GM12878 (cell line): Measurements from ENCODE around the gene CNGA4. TPM values are rescaled to one million over a fixed set of nuclear protein-coding genes. Genes with fewer than 3 reads are reported as not detected.
A peak's percentile ranks its signal among the peaks of the same experiment; 100 is the strongest.

Source experiments
- CHD2 ChIP-seq: IDR thresholded peaks from 2 replicates; pipeline ENCODE4 v1.6.1; 2011; ENCODE audit warnings: low read depth, low read length, improper control_type of control experiment, borderline replicate concordance
- HCFC1 ChIP-seq: fragments of 150-350 bp; IDR thresholded peaks from 2 replicates; pipeline ENCODE4 v1.6.1; 2014; ENCODE audit warnings: low read length
- JUNB ChIP-seq: IDR thresholded peaks from 2 replicates; pipeline ENCODE4 v1.6.1; 2016; ENCODE audit warnings: antibody characterized with exemption, mild to moderate bottlenecking
- NFYB ChIP-seq: IDR thresholded peaks from 2 replicates; pipeline ENCODE4 v1.6.1; 2011; ENCODE audit warnings: low read depth, mild to moderate bottlenecking, low read length, improper control_type of control experiment, moderate library complexity; ENCODE audit not compliant: insufficient read depth
- PAX8 ChIP-seq: fragments of 450-650 bp; IDR thresholded peaks from 2 replicates; pipeline ENCODE4 v1.6.1; 2017; ENCODE audit warnings: mild to moderate bottlenecking, moderate library complexity
- RFX5 ChIP-seq: IDR thresholded peaks from 2 replicates; pipeline ENCODE4 v1.6.1; 2011; ENCODE audit warnings: low read depth, low read length, improper control_type of control experiment
- RUNX3 ChIP-seq: IDR thresholded peaks from 2 replicates; pipeline ENCODE4 v1.6.1; 2012; ENCODE audit warnings: low read length, inconsistent platforms
- SMARCA5 ChIP-seq: fragments of 450-650 bp; IDR thresholded peaks from 2 replicates; pipeline ENCODE4 v1.6.1; 2017; ENCODE audit warnings: mild to moderate bottlenecking
- SP1 ChIP-seq: IDR thresholded peaks from one replicate; pipeline ENCODE4 v1.6.1; 2011; ENCODE audit warnings: low read depth, low read length
- TAF1 ChIP-seq: IDR thresholded peaks from 2 replicates; pipeline ENCODE4 v1.6.1; 2011; ENCODE audit warnings: mild to moderate bottlenecking, low read depth, low read length, borderline replicate concordance
- YY1 ChIP-seq: IDR thresholded peaks from 2 replicates; pipeline ENCODE4 v1.6.1; 2011; ENCODE audit warnings: low read depth, mild to moderate bottlenecking, low read length
- polyA plus RNA-seq, 11 experiments: library from polyadenylated mRNA; depleted of rRNA in 4 of 11; unstranded in 6 of 11; stranded (reverse) in 5 of 11; fragments of >200 nt; fragmentation: Nextera tagmentation in 4 of 11; fragmentation: Illumina TruSeq in 1 of 11; extraction: Ambion mirVana in 4 of 11; extraction: Trizol in 1 of 11; gene quantifications; 1 replicate in 1 of 11; 2 replicates in 10 of 11; pipeline versions ENCODE4 v1.2.1 to v1.2.3, GENCODE V29; 2011 to 2016; ENCODE audit warnings: inconsistent platforms in 2 of 11, missing spikeins in 2 of 11, low read depth in 1 of 11
- total RNA-seq, 4 experiments: library from RNA; depleted of rRNA in 3 of 4; stranded (reverse); fragments of >200 nt in 3 of 4; fragmentation: Illumina TruSeq in 1 of 4; extraction: Trizol in 1 of 4; gene quantifications; 2 replicates each; pipeline versions ENCODE4 v1.2.1 to v1.2.3, GENCODE V29; 2013 to 2021
- TF ChIP-seq, protein P1 (sequence below): fragments of 450-650 bp; IDR thresholded peaks from 2 replicates; pipeline ENCODE4 v1.6.1; 2016; ENCODE audit warnings: mild to moderate bottlenecking
- TF ChIP-seq, protein P2 (sequence below): fragments of 450-650 bp; IDR thresholded peaks from 2 replicates; pipeline ENCODE4 v1.6.1; 2017; ENCODE audit warnings: mild to moderate bottlenecking, moderate library complexity
- TF ChIP-seq, protein P3 (sequence below): fragments of 450-650 bp; IDR thresholded peaks from 2 replicates; pipeline ENCODE4 v1.6.1; 2014; ENCODE audit warnings: mild to moderate bottlenecking
- TF ChIP-seq, protein P4 (sequence below): fragments of 450-650 bp; IDR thresholded peaks from 2 replicates; pipeline ENCODE4 v1.6.1; 2018; ENCODE audit warnings: borderline replicate concordance, mild to moderate bottlenecking; ENCODE audit not compliant: partially characterized antibody
- TF ChIP-seq, protein P5 (sequence below): fragments of 450-650 bp; IDR thresholded peaks from 2 replicates; pipeline ENCODE4 v1.6.1; 2017; ENCODE audit warnings: low read depth, mild to moderate bottlenecking, moderate library complexity

Gene CNGA4
- total and polyA plus RNA-seq, 10 of the 15 experiments (the other 5 are each of a cell fraction or from before 2014, with no cell fraction given), result 0.05 to 0.26 (median 0.07) TPM; not detected in 5

DNA sequence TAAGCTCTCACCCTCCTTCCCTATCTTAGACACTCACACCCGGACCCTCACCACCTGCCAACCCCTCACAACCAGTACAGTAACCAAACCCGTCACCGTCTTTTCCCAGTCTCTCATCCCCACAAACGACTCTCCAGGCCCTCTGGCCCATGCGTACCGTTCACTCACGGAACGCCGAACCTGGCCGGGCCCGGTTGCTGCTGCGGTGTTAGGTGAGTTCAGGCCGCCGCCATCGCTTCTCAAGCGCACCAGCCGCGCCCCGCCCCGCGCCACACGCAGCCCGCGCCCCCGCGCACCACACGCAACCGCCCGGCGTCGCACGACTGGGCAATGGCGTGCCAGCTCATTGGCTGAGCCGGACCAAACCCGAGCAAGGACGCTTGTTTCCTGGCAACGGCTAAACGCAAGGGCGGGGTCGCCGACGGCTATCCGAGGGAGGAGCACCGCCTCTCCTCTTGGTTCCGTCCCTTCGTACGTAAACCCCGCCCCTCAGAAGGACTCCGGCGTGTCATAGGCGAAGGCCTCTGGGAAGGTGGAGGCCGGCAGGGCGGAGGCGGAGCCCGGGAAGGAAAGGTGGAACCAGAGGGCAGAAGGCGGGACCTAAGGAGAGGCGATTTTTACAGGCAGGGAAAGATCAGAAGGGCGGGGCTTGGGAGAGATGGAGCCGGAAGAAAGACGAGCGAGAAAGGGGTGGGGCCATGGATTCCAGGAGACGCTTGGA lies 4.3 kb upstream of the CNGA4 start, which contains the start of gene FHIP1B (continued):
- TF ChIP-seq, protein P1, sequence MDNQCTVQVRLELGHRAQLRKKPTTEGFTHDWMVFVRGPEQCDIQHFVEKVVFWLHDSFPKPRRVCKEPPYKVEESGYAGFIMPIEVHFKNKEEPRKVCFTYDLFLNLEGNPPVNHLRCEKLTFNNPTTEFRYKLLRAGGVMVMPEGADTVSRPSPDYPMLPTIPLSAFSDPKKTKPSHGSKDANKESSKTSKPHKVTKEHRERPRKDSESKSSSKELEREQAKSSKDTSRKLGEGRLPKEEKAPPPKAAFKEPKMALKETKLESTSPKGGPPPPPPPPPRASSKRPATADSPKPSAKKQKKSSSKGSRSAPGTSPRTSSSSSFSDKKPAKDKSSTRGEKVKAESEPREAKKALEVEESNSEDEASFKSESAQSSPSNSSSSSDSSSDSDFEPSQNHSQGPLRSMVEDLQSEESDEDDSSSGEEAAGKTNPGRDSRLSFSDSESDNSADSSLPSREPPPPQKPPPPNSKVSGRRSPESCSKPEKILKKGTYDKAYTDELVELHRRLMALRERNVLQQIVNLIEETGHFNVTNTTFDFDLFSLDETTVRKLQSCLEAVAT, result peak; percentile 65; the same call in 1 of the 2 replicates
- TF ChIP-seq SMARCA5 (no peak; the same call in 1 of the 2 replicates), SP1 (peak; percentile 62), HCFC1 (peak; percentile 52), TAF1 (peak; percentile 78; the same call in 1 of the 2 replicates), JUNB (no peak), NFYB (peak; percentile 55; the same call in 1 of the 2 replicates), RUNX3 (peak; percentile 42; the same call in 1 of the 2 replicates), YY1 (peak; percentile 92), CHD2 (peak; percentile 70; the same call in 1 of the 2 replicates), PAX8 (no peak), RFX5 (peak; percentile 66; the same call in 1 of the 2 replicates)
- TF ChIP-seq, protein P2, sequence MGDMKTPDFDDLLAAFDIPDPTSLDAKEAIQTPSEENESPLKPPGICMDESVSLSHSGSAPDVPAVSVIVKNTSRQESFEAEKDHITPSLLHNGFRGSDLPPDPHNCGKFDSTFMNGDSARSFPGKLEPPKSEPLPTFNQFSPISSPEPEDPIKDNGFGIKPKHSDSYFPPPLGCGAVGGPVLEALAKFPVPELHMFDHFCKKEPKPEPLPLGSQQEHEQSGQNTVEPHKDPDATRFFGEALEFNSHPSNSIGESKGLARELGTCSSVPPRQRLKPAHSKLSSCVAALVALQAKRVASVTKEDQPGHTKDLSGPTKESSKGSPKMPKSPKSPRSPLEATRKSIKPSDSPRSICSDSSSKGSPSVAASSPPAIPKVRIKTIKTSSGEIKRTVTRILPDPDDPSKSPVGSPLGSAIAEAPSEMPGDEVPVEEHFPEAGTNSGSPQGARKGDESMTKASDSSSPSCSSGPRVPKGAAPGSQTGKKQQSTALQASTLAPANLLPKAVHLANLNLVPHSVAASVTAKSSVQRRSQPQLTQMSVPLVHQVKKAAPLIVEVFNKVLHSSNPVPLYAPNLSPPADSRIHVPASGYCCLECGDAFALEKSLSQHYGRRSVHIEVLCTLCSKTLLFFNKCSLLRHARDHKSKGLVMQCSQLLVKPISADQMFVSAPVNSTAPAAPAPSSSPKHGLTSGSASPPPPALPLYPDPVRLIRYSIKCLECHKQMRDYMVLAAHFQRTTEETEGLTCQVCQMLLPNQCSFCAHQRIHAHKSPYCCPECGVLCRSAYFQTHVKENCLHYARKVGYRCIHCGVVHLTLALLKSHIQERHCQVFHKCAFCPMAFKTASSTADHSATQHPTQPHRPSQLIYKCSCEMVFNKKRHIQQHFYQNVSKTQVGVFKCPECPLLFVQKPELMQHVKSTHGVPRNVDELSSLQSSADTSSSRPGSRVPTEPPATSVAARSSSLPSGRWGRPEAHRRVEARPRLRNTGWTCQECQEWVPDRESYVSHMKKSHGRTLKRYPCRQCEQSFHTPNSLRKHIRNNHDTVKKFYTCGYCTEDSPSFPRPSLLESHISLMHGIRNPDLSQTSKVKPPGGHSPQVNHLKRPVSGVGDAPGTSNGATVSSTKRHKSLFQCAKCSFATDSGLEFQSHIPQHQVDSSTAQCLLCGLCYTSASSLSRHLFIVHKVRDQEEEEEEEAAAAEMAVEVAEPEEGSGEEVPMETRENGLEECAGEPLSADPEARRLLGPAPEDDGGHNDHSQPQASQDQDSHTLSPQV, result no peak
- TF ChIP-seq, protein P3, sequence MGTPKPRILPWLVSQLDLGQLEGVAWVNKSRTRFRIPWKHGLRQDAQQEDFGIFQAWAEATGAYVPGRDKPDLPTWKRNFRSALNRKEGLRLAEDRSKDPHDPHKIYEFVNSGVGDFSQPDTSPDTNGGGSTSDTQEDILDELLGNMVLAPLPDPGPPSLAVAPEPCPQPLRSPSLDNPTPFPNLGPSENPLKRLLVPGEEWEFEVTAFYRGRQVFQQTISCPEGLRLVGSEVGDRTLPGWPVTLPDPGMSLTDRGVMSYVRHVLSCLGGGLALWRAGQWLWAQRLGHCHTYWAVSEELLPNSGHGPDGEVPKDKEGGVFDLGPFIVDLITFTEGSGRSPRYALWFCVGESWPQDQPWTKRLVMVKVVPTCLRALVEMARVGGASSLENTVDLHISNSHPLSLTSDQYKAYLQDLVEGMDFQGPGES, result peak; percentile 65
- TF ChIP-seq, protein P4, sequence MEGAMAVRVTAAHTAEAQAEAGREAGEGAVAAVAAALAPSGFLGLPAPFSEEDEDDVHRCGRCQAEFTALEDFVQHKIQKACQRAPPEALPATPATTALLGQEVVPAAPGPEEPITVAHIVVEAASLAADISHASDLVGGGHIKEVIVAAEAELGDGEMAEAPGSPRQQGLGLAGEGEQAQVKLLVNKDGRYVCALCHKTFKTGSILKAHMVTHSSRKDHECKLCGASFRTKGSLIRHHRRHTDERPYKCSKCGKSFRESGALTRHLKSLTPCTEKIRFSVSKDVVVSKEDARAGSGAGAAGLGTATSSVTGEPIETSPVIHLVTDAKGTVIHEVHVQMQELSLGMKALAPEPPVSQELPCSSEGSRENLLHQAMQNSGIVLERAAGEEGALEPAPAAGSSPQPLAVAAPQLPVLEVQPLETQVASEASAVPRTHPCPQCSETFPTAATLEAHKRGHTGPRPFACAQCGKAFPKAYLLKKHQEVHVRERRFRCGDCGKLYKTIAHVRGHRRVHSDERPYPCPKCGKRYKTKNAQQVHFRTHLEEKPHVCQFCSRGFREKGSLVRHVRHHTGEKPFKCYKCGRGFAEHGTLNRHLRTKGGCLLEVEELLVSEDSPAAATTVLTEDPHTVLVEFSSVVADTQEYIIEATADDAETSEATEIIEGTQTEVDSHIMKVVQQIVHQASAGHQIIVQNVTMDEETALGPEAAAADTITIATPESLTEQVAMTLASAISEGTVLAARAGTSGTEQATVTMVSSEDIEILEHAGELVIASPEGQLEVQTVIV, result peak; percentile 44
- TF ChIP-seq, protein P5, sequence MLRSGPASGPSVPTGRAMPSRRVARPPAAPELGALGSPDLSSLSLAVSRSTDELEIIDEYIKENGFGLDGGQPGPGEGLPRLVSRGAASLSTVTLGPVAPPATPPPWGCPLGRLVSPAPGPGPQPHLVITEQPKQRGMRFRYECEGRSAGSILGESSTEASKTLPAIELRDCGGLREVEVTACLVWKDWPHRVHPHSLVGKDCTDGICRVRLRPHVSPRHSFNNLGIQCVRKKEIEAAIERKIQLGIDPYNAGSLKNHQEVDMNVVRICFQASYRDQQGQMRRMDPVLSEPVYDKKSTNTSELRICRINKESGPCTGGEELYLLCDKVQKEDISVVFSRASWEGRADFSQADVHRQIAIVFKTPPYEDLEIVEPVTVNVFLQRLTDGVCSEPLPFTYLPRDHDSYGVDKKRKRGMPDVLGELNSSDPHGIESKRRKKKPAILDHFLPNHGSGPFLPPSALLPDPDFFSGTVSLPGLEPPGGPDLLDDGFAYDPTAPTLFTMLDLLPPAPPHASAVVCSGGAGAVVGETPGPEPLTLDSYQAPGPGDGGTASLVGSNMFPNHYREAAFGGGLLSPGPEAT, result peak; percentile 12; the same call in 1 of the 2 replicates
- TF ChIP-seq, all 136 proteins: peak for 38
